CD14-positive monocyte (primary cell): ENCODE measurements around the gene SULT2A1. TPM values are rescaled to one million over a fixed set of nuclear protein-coding genes. Genes with fewer than 3 reads are reported as not detected.
A peak's percentile ranks its signal among the peaks of the same experiment; 100 is the strongest.
"Not testable (repeated sequence)": the region's sequence is repeated elsewhere in the genome, so short reads cannot be mapped to it uniquely, and the experiment has no call there.

ENCODE experiments used
- DNase-seq, 3 donors: peaks; one replicate each; pipeline ENCODE4 v3.0.0-alpha.2; 2011 to 2022
- H2AFZ ChIP-seq: 2 replicates; pipeline ENCODE4 v1.6.0; 2012; ENCODE audit warnings: mild to moderate bottlenecking, low read depth, low read length, inconsistent platforms; ENCODE audit not compliant: insufficient read depth, poor library complexity, severe bottlenecking
- H3K27ac ChIP-seq, 2 donors: 1 replicate in 1 of 2; 2 replicates in 1 of 2; pipeline ENCODE4 v1.5.1; 2012 to 2013; ENCODE audit warnings: low read length in 2 of 2, control low read depth in 1 of 2, inconsistent platforms in 1 of 2, low read depth in 1 of 2, mild to moderate bottlenecking in 1 of 2
- H3K27me3 ChIP-seq, 2 donors: one replicate each; pipeline versions ENCODE4 v1.6.0 to v1.6.1; 2011 to 2013; ENCODE audit warnings: low read length in 2 of 2; ENCODE audit not compliant: control insufficient read depth in 2 of 2, insufficient read depth in 2 of 2
- H3K36me3 ChIP-seq, 2 donors: replicated peaks in 1 of 2; 1 replicate in 1 of 2; 2 replicates in 1 of 2; pipeline versions ENCODE4 v1.5.1 to v1.6.1; 2012 to 2013; ENCODE audit warnings: low read length in 2 of 2, control low read depth in 1 of 2, inconsistent platforms in 1 of 2, mild to moderate bottlenecking in 1 of 2; ENCODE audit not compliant: insufficient read depth in 2 of 2, control insufficient read depth in 1 of 2
- H3K4me1 ChIP-seq, 2 donors: 1 replicate in 1 of 2; 2 replicates in 1 of 2; pipeline versions ENCODE4 v1.5.1 to v1.6.1; 2012 to 2013; ENCODE audit warnings: low read length in 2 of 2, control low read depth in 1 of 2, inconsistent platforms in 1 of 2, mild to moderate bottlenecking in 1 of 2, moderate library complexity in 1 of 2; ENCODE audit not compliant: insufficient read depth in 2 of 2, control insufficient read depth in 1 of 2
- H3K4me2 ChIP-seq: replicated peaks from 2 replicates; pipeline ENCODE3; 2012; ENCODE audit warnings: low read length, moderate library complexity, mild to moderate bottlenecking; ENCODE audit not compliant: poor library complexity, severe bottlenecking; ENCODE audit errors: extremely low read depth
- H3K4me3 ChIP-seq, 3 experiments: fragments of 200-600 bp in 1 of 3; sonication (generic) in 1 of 3; replicated peaks in 1 of 3; 1 replicate in 2 of 3; 2 replicates in 1 of 3; pipeline ENCODE4 v1.5.1; 2011 to 2013; ENCODE audit warnings: low read length in 3 of 3, mild to moderate bottlenecking in 3 of 3, control low read depth in 2 of 3, low read depth in 2 of 3, inconsistent platforms in 1 of 3, moderate library complexity in 1 of 3
- H3K79me2 ChIP-seq: 2 replicates; pipeline ENCODE4 v1.6.0; 2012; ENCODE audit warnings: mild to moderate bottlenecking, control low read depth, inconsistent platforms, low read length, moderate library complexity; ENCODE audit not compliant: insufficient read depth
- H3K9ac ChIP-seq: 2 replicates; pipeline ENCODE4 v1.6.0; 2017; ENCODE audit warnings: low read length, mild to moderate bottlenecking; ENCODE audit not compliant: insufficient read depth, poor library complexity, severe bottlenecking
- H3K9me3 ChIP-seq, 2 donors: replicated peaks in 1 of 2; 1 replicate in 1 of 2; 2 replicates in 1 of 2; pipeline versions ENCODE4 v1.5.1 to v1.6.1; 2012 to 2013; ENCODE audit warnings: low read length in 2 of 2, control low read depth in 1 of 2; ENCODE audit not compliant: control insufficient read depth in 1 of 2, insufficient read depth in 1 of 2
- H4K20me1 ChIP-seq: 2 replicates; pipeline ENCODE4 v1.6.0; 2012; ENCODE audit warnings: mild to moderate bottlenecking, low read length, control low read depth, moderate library complexity; ENCODE audit not compliant: insufficient read depth
- H3K27ac Mint-ChIP-seq, 7 donors: one replicate each; pipeline ENCODE4 v1.8.0; 2020; ENCODE audit warnings: mild to moderate bottlenecking in 7 of 7, mixed read lengths in 7 of 7, moderate library complexity in 6 of 7, inconsistent platforms in 2 of 7
- H3K27me3 Mint-ChIP-seq, 3 donors: one replicate each; pipeline ENCODE4 v1.8.0; 2021 to 2022; ENCODE audit warnings: low read depth in 3 of 3, mild to moderate bottlenecking in 3 of 3, mixed read lengths in 3 of 3, moderate library complexity in 3 of 3, inconsistent platforms in 1 of 3
- H3K36me3 Mint-ChIP-seq, 2 donors: one replicate each; pipeline ENCODE4 v1.8.0; 2020; ENCODE audit warnings: mixed read lengths in 2 of 2, inconsistent platforms in 1 of 2, mild to moderate bottlenecking in 1 of 2
- H3K4me1 Mint-ChIP-seq: one replicate; pipeline ENCODE4 v1.8.0; 2020; ENCODE audit warnings: mild to moderate bottlenecking, mixed read lengths
- H3K4me3 Mint-ChIP-seq, 2 donors: one replicate each; pipeline ENCODE4 v1.8.0; 2020; ENCODE audit warnings: mild to moderate bottlenecking in 2 of 2, mixed read lengths in 2 of 2, moderate library complexity in 1 of 2
- H3K9me3 Mint-ChIP-seq, 7 donors: one replicate each; pipeline ENCODE4 v1.8.0; 2020 to 2022; ENCODE audit warnings: mixed read lengths in 7 of 7, mild to moderate bottlenecking in 6 of 7, moderate library complexity in 6 of 7, inconsistent platforms in 2 of 7
- CTCF ChIP-seq: fragments of 200-600 bp; IDR thresholded peaks from one replicate; pipeline ENCODE4 v1.8.0; 2022; ENCODE audit warnings: antibody characterized with exemption, mild to moderate bottlenecking
- WGBS: methylation state at CpG from one replicate; pipeline ENCODE4 v1.1.5; 2013; ENCODE audit warnings: missing lambda C conversion rate; ENCODE audit not compliant: insufficient coverage; 5-methylcytosine and 5-hydroxymethylcytosine counted together
- intact Hi-C, 2 donors: fragments of 100-400 bp; cut with micrococcal nuclease; formaldehyde crosslinking; loops; one replicate each; pipeline versions ENCODE4 v1.15.0 to v1.15.1; 2023
- polyA plus RNA-seq, 3 donors: library from polyadenylated mRNA; depleted of rRNA in 1 of 3; unstranded in 2 of 3; stranded (reverse) in 1 of 3; fragments of 300-500 nt in 2 of 3; fragments of >200 nt in 1 of 3; fragmentation: Illumina TruSeq in 2 of 3; gene quantifications; 1 replicate in 2 of 3; 2 replicates in 1 of 3; pipeline ENCODE4 v1.2.3, GENCODE V29; 2012 to 2021

The SULT2A1 gene
- polyA plus RNA-seq, 3 donors = not detected

- H2AFZ ChIP-seq, H3K27me3 Mint-ChIP-seq, H4K20me1 ChIP-seq, H3K4me3 ChIP-seq, H3K9me3 Mint-ChIP-seq, H3K9me3 ChIP-seq, DNase-seq, H3K79me2 ChIP-seq, H3K36me3 Mint-ChIP-seq, H3K9ac ChIP-seq, H3K27me3 ChIP-seq, intact Hi-C loops, H3K4me3 Mint-ChIP-seq, H3K4me1 ChIP-seq, H3K27ac Mint-ChIP-seq, H3K27ac ChIP-seq, H3K4me1 Mint-ChIP-seq, H3K4me2 ChIP-seq, H3K36me3 ChIP-seq: not testable (repeated sequence)
- no CpG with 5 or more reads among the region's 14 CpGs for WGBS
- TF ChIP-seq CTCF = peak; percentile 45
Observed at GRCh38 chr19:47909350-47909749, 23.2 kb upstream of the SULT2A1 start.

GRCh38 chr19:47901370-47901769 is 15.3 kb upstream of the SULT2A1 start:
- intact Hi-C loops = no loop called here
- Histone ChIP-seq H2AFZ (no peak overlapping the region), H3K36me3 (no peaks in the 10 kb centered on the region), H3K4me3 (no peak overlapping the region), H3K4me1 (no peaks in the 10 kb centered on the region), H3K4me2 (no peak overlapping the region), H3K27me3 (no peaks in the 10 kb centered on the region), H3K79me2 (no peaks in the 10 kb centered on the region), H3K27ac (no peak overlapping the region), H4K20me1 (no peaks in the 10 kb centered on the region), H3K9ac (no peak overlapping the region), H3K9me3 (no peaks in the 10 kb centered on the region)
- DNase-seq = no peak
- H3K4me3 Mint-ChIP-seq = no peak overlapping the region
- H3K36me3 Mint-ChIP-seq = no peaks in the 10 kb centered on the region
- TF ChIP-seq CTCF = no peak
- H3K27ac Mint-ChIP-seq = no peak overlapping the region
- 79% methylated on average over 4 of the region's 7 CpGs for WGBS
- peaks cover 0 to 3% (median 2%) of the 10 kb centered on the region in 7 donors for H3K9me3 Mint-ChIP-seq
- H3K4me1 Mint-ChIP-seq = no peaks in the 10 kb centered on the region
- H3K27me3 Mint-ChIP-seq = peaks cover 0 to 2% (median 1%) of the 10 kb centered on the region in 3 donors
